22Rv1 (cell line): ENCODE data around the gene FYN.

Source experiments
- CTCF ChIP-seq: fragments of 450-650 bp; IDR thresholded peaks from 2 replicates; pipeline ENCODE4 v1.5.1; 2017; ENCODE audit warnings: mild to moderate bottlenecking
- ZFX ChIP-seq: fragments of 450-650 bp; IDR thresholded peaks from 2 replicates; pipeline ENCODE4 v1.6.1; 2017; ENCODE audit warnings: antibody characterized with exemption, borderline replicate concordance

- no peak for TF ChIP-seq CTCF
- TF ChIP-seq ZFX, result no peak
Measured at GRCh38 chr6:111739257-111739696, 134.0 kb downstream of the FYN start.
